H1 (cell line): ENCODE data around the gene PLD5. TPM values are rescaled to one million over a fixed set of nuclear protein-coding genes. Genes with fewer than 3 reads are reported as not detected.

Source experiments
- CTCF ChIA-PET: fragments of 300-600 bp; sonication (Branson Sonifier 250); formaldehyde crosslinking; loops from one replicate; lab custom pipeline; 2021; ENCODE audit not compliant: partially characterized antibody; lab: Charles Lee
- POLR2A ChIA-PET: fragments of 300-600 bp; sonication (Branson Sonifier 250); formaldehyde crosslinking; loops from one replicate; lab custom pipeline; 2021; ENCODE audit warnings: inconsistent platforms; ENCODE audit not compliant: partially characterized antibody; lab: Charles Lee
- DNase-seq, 2 experiments: peaks; one replicate each; pipeline versions ENCODE4 v3.0.0 to v3.0.0-alpha.2; 2010 to 2022; ENCODE audit warnings: low spot score in 2 of 2, low read depth in 1 of 2, mixed read lengths in 1 of 2
- FAIRE-seq: peaks from 2 replicates; lab custom pipeline; 2011; peaks lifted over from hg19 to GRCh38; lab: Jason Lieb, UNC
- H2AFZ ChIP-seq: 2 replicates; pipeline ENCODE4 v1.8.1; 2012; ENCODE audit warnings: low read length, inconsistent platforms
- H2AK5ac ChIP-seq: 2 replicates; pipeline ENCODE4 v1.6.1; 2013; ENCODE audit warnings: low read depth, low read length
- H2BK120ac ChIP-seq: replicated peaks from 2 replicates; pipeline ENCODE3; 2013; ENCODE audit warnings: low read depth, low read length, inconsistent platforms
- H2BK12ac ChIP-seq: 2 replicates; pipeline ENCODE4 v1.6.1; 2013; ENCODE audit warnings: low read depth, low read length
- H2BK15ac ChIP-seq: 2 replicates; pipeline ENCODE4 v1.6.1; 2013; ENCODE audit warnings: low read length
- H2BK20ac ChIP-seq: 2 replicates; pipeline ENCODE4 v1.6.1; 2013; ENCODE audit warnings: low read length
- H2BK5ac ChIP-seq: 2 replicates; pipeline ENCODE4 v1.6.1; 2013; ENCODE audit warnings: low read depth, low read length
- H3K14ac ChIP-seq: 2 replicates; pipeline ENCODE4 v1.6.1; 2013; ENCODE audit warnings: inconsistent platforms; ENCODE audit not compliant: insufficient read length
- H3K18ac ChIP-seq: 2 replicates; pipeline ENCODE4 v1.6.1; 2013; ENCODE audit warnings: low read length; ENCODE audit errors: extremely low read depth
- H3K23ac ChIP-seq: 2 replicates; pipeline ENCODE4 v1.6.1; 2013; ENCODE audit warnings: inconsistent platforms; ENCODE audit not compliant: insufficient read length
- H3K23me2 ChIP-seq: 2 replicates; pipeline ENCODE4 v1.6.1; 2013; ENCODE audit warnings: low read depth, low read length
- H3K27ac ChIP-seq: 2 replicates; pipeline ENCODE4 v1.6.1; 2011; ENCODE audit warnings: low read depth, low read length, inconsistent platforms
- H3K27me3 ChIP-seq, 4 experiments: replicated peaks in 1 of 4; 1 replicate in 1 of 4; 2 replicates in 3 of 4; pipeline versions ENCODE4 v1.6.1 to v1.8.1; 2011 to 2013; ENCODE audit warnings: low read length in 3 of 4, mild to moderate bottlenecking in 3 of 4, inconsistent platforms in 2 of 4, mixed read lengths in 2 of 4, moderate library complexity in 1 of 4; ENCODE audit not compliant: control insufficient read depth in 3 of 4, insufficient read depth in 3 of 4; ENCODE audit errors: extremely low read depth in 1 of 4
- H3K36me3 ChIP-seq, 4 experiments: 2 replicates each; pipeline versions ENCODE4 v1.6.1 to v1.8.1; 2011 to 2013; ENCODE audit warnings: mild to moderate bottlenecking in 4 of 4, low read length in 3 of 4, moderate library complexity in 2 of 4, control low read depth in 1 of 4, inconsistent platforms in 1 of 4; ENCODE audit not compliant: insufficient read depth in 4 of 4, control insufficient read depth in 2 of 4
- H3K4ac ChIP-seq: replicated peaks from 2 replicates; pipeline ENCODE3; 2013; ENCODE audit warnings: low read length, low read depth, mixed read lengths, inconsistent platforms; ENCODE audit not compliant: insufficient read length
- H3K4me1 ChIP-seq, 4 experiments: replicated peaks in 1 of 4; 1 replicate in 1 of 4; 2 replicates in 3 of 4; pipeline versions ENCODE4 v1.6.1 to v1.8.1; 2011 to 2013; ENCODE audit warnings: low read length in 3 of 4, inconsistent platforms in 2 of 4, mixed read lengths in 1 of 4; ENCODE audit not compliant: insufficient read depth in 4 of 4, control insufficient read depth in 3 of 4
- H3K4me2 ChIP-seq, 2 experiments: 2 replicates each; pipeline versions ENCODE4 v1.6.1 to v1.8.1; 2011 to 2013; ENCODE audit warnings: low read depth in 2 of 2, low read length in 2 of 2, control low read depth in 1 of 2, inconsistent platforms in 1 of 2, mild to moderate bottlenecking in 1 of 2; ENCODE audit not compliant: insufficient read depth in 1 of 2
- H3K4me3 ChIP-seq, 4 experiments: fragments of 200-600, 300-600 bp in 1 of 4; sonication (generic), shearing (Covaris generic), sonication (Bioruptor Twin) in 1 of 4; 2 replicates each; pipeline versions ENCODE4 v1.5.1 to v1.8.1; 2011 to 2016; ENCODE audit warnings: low read length in 4 of 4, low read depth in 3 of 4, control low read depth in 2 of 4, inconsistent platforms in 2 of 4, mild to moderate bottlenecking in 2 of 4, mixed read lengths in 1 of 4, moderate library complexity in 1 of 4; ENCODE audit not compliant: insufficient read depth in 2 of 4; ENCODE audit errors: extremely low read depth in 1 of 4
- H3K56ac ChIP-seq: replicated peaks from 2 replicates; pipeline ENCODE3; 2013; ENCODE audit warnings: low read depth, mild to moderate bottlenecking, mixed read lengths, low read length, inconsistent platforms; ENCODE audit not compliant: insufficient read length
- H3K79me1 ChIP-seq: 2 replicates; pipeline ENCODE4 v1.6.1; 2013; ENCODE audit warnings: low read depth, low read length, control low read depth
- H3K79me2 ChIP-seq, 2 experiments: 2 replicates each; pipeline versions ENCODE4 v1.6.1 to v1.8.1; 2012 to 2013; ENCODE audit warnings: low read length in 2 of 2, mild to moderate bottlenecking in 2 of 2, inconsistent platforms in 1 of 2; ENCODE audit not compliant: insufficient read depth in 2 of 2, control insufficient read depth in 1 of 2
- H3K9ac ChIP-seq, 4 experiments: replicated peaks in 1 of 4; 1 replicate in 1 of 4; 2 replicates in 3 of 4; pipeline versions ENCODE4 v1.6.1 to v1.8.1; 2011 to 2013; ENCODE audit warnings: low read depth in 3 of 4, low read length in 3 of 4, control low read depth in 2 of 4, mild to moderate bottlenecking in 2 of 4, moderate library complexity in 2 of 4, inconsistent platforms in 1 of 4; ENCODE audit errors: extremely low read depth in 1 of 4
- H3K9me3 ChIP-seq, 2 experiments: 2 replicates each; pipeline versions ENCODE4 v1.6.1 to v1.8.1; 2012 to 2013; ENCODE audit warnings: mild to moderate bottlenecking in 2 of 2, moderate library complexity in 2 of 2, control low read depth in 1 of 2, inconsistent platforms in 1 of 2, low read depth in 1 of 2, low read length in 1 of 2, mixed read lengths in 1 of 2; ENCODE audit not compliant: insufficient read depth in 2 of 2
- H4K20me1 ChIP-seq, 2 experiments: replicated peaks in 1 of 2; 2 replicates each; pipeline versions ENCODE3 to v1.8.1; 2011 to 2013; ENCODE audit warnings: inconsistent platforms in 2 of 2, low read length in 2 of 2, mild to moderate bottlenecking in 1 of 2; ENCODE audit not compliant: insufficient read depth in 2 of 2, control insufficient read depth in 1 of 2
- H4K5ac ChIP-seq: 2 replicates; pipeline ENCODE4 v1.6.1; 2013; ENCODE audit warnings: low read length, low read depth, mixed read lengths, inconsistent platforms; ENCODE audit not compliant: insufficient read length
- H4K8ac ChIP-seq: 2 replicates; pipeline ENCODE4 v1.8.0; 2013; ENCODE audit warnings: mild to moderate bottlenecking, moderate library complexity, low read length, inconsistent platforms; ENCODE audit not compliant: insufficient read depth; ENCODE audit errors: extremely low read depth
- H4K91ac ChIP-seq: replicated peaks from 2 replicates; pipeline ENCODE3; 2013; ENCODE audit warnings: low read length, mixed read lengths, inconsistent platforms; ENCODE audit not compliant: insufficient read length
- BACH1 ChIP-seq: IDR thresholded peaks from 2 replicates; pipeline ENCODE4 v1.6.1; 2012; ENCODE audit warnings: low read length, improper control_type of control experiment
- BRCA1 ChIP-seq: IDR thresholded peaks from 2 replicates; pipeline ENCODE4 v1.6.1; 2012; ENCODE audit warnings: low read depth, low read length, improper control_type of control experiment
- CBX5 ChIP-seq: fragments of 300-800, 300-1000 bp; sonication (generic); IDR thresholded peaks from 2 replicates; pipeline ENCODE4 v1.7.1; 2016; ENCODE audit warnings: antibody characterized with exemption, low read length, low read depth
- EP300 ChIP-seq, 2 experiments: IDR thresholded peaks; 1 replicate in 1 of 2; 2 replicates in 1 of 2; pipeline ENCODE4 v1.6.1; 2011 to 2012; ENCODE audit warnings: low read depth in 2 of 2, low read length in 2 of 2, mild to moderate bottlenecking in 2 of 2, borderline replicate concordance in 1 of 2, inconsistent platforms in 1 of 2, moderate library complexity in 1 of 2
- GTF2F1 ChIP-seq: IDR thresholded peaks from 2 replicates; pipeline ENCODE4 v1.6.1; 2012; ENCODE audit warnings: low read depth, low read length, improper control_type of control experiment, borderline replicate concordance
- POU5F1 ChIP-seq: IDR thresholded peaks from 2 replicates; pipeline ENCODE4 v1.6.1; 2011; ENCODE audit warnings: low read depth, mild to moderate bottlenecking, low read length, moderate library complexity
- RNF2 ChIP-seq: fragments of 200-900, 300-1000 bp; sonication (generic); IDR thresholded peaks from 2 replicates; pipeline ENCODE4 v1.7.1; 2016; ENCODE audit warnings: borderline replicate concordance, low read depth, mild to moderate bottlenecking, antibody characterized with exemption, low read length; ENCODE audit not compliant: poor library complexity, severe bottlenecking; ENCODE audit errors: missing control alignments
- SIRT6 ChIP-seq: IDR thresholded peaks from one replicate; pipeline ENCODE4 v1.7.1; 2012; ENCODE audit warnings: low read length, inconsistent platforms
- WGBS, 2 experiments: shearing (Covaris generic) in 1 of 2; methylation state at CpG; one replicate each; pipeline versions ENCODE4 v1.1.6 to v1.1.7; 2013 to 2015; ENCODE audit warnings: low lambda C conversion rate in 2 of 2, mixed read lengths in 2 of 2, inconsistent platforms in 1 of 2, low coverage in 1 of 2, missing lambda C conversion rate in 1 of 2; ENCODE audit not compliant: insufficient replicate concordance in 2 of 2, insufficient coverage in 1 of 2, insufficient read length in 1 of 2; ENCODE audit errors: extremely low coverage in 1 of 2, missing lambda C conversion rate in 1 of 2; 5-methylcytosine and 5-hydroxymethylcytosine counted together
- polyA plus RNA-seq, 7 experiments: library from polyadenylated mRNA; depleted of rRNA in 3 of 7; stranded (reverse) in 5 of 7; unstranded in 2 of 7; fragments of >200 nt in 5 of 7; fragments of 200-250 nt in 2 of 7; gene quantifications; 1 replicate in 5 of 7; 2 replicates in 1 of 7; 4 replicates in 1 of 7; pipeline versions ENCODE4 v1.2.1 to v1.2.3, GENCODE V29; 2011 to 2013; ENCODE audit warnings: missing spikeins in 2 of 7, mixed read lengths in 2 of 7
- total RNA-seq: library from RNA; stranded (reverse); fragmentation: NEBNext Ultra II Directional; extraction: Animal tissue kit (Norgen Biotek cat#: 25700); gene quantifications from 2 replicates; pipeline ENCODE4 v1.2.1, GENCODE V29; 2021
- TF ChIP-seq, protein P1 (sequence below), 3 experiments: IDR thresholded peaks; 1 replicate in 2 of 3; 2 replicates in 1 of 3; pipeline versions ENCODE4 v1.5.1 to v1.6.1; 2011; ENCODE audit warnings: low read length in 3 of 3, mild to moderate bottlenecking in 3 of 3, inconsistent platforms in 2 of 3, low read depth in 1 of 3, moderate library complexity in 1 of 3; ENCODE audit not compliant: insufficient read depth in 1 of 3; ENCODE audit errors: control extremely low read depth in 1 of 3
- TF ChIP-seq, protein P2 (sequence below): IDR thresholded peaks from 2 replicates; pipeline ENCODE4 v1.6.1; 2012; ENCODE audit warnings: inconsistent platforms

The PLD5 gene
- total and polyA plus RNA-seq, 2 of the 8 experiments (the other 6 are each of a cell fraction or from before 2014, with no cell fraction given) = 0.86 to 8.5 TPM

DNA sequence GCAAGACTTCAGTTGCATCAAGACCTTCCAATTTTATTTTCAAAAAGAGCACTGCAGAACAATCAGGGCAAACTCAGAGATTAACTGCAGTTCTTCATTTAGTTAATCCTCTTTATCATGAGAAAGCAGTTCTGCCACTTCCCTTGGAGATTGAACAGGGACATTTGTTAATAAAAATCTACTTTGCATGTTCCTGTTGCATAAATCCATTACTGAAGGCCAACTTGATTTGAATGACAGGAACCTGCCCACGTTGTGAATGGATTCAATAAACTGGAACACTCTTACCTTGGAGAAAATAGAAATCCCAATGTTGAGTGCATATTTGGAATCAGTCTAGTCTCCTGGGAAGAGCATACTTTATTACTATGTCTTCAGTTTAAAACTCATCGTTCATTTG lies 19.6 kb upstream of the PLD5 start:
- TF ChIP-seq RNF2 = no peak
- TF ChIP-seq, protein P1, sequence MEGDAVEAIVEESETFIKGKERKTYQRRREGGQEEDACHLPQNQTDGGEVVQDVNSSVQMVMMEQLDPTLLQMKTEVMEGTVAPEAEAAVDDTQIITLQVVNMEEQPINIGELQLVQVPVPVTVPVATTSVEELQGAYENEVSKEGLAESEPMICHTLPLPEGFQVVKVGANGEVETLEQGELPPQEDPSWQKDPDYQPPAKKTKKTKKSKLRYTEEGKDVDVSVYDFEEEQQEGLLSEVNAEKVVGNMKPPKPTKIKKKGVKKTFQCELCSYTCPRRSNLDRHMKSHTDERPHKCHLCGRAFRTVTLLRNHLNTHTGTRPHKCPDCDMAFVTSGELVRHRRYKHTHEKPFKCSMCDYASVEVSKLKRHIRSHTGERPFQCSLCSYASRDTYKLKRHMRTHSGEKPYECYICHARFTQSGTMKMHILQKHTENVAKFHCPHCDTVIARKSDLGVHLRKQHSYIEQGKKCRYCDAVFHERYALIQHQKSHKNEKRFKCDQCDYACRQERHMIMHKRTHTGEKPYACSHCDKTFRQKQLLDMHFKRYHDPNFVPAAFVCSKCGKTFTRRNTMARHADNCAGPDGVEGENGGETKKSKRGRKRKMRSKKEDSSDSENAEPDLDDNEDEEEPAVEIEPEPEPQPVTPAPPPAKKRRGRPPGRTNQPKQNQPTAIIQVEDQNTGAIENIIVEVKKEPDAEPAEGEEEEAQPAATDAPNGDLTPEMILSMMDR (IDR thresholded peaks at IDR 0.05; ENCODE audit: control extremely low read depth in 1 of 3, insufficient read depth in 1 of 3, low read depth in 1 of 3, low read length in 3 of 3) = no peak
- no peak for TF ChIP-seq BACH1
- TF ChIP-seq, protein P2, sequence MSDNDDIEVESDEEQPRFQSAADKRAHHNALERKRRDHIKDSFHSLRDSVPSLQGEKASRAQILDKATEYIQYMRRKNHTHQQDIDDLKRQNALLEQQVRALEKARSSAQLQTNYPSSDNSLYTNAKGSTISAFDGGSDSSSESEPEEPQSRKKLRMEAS = no peak
- TF ChIP-seq GTF2F1 = no peak
- TF ChIP-seq BRCA1 = no peak
- no peak for TF ChIP-seq EP300 (IDR thresholded peaks at IDR 0.05; ENCODE audit: borderline replicate concordance in 1 of 2, low read depth in 2 of 2, low read length in 2 of 2)
- no peak for TF ChIP-seq SIRT6
- no peak for TF ChIP-seq POU5F1
- TF ChIP-seq CBX5 = no peak
- no peak for FAIRE-seq
- 76% methylated on average over 2 of the region's 2 CpGs; no CpG with 5 or more reads in 1 of the 2 experiments for WGBS, 2 experiments

More for the DNA sequence above, 19.6 kb upstream of the PLD5 start:
- no peak overlapping the region for H3K9ac ChIP-seq
- no peaks in the 10 kb centered on the region for H3K23me2 ChIP-seq
- H3K79me2 ChIP-seq = no peaks in the 10 kb centered on the region
- no peaks in the 10 kb centered on the region for H3K36me3 ChIP-seq
- H3K79me1 ChIP-seq = no peaks in the 10 kb centered on the region
- POLR2A ChIA-PET = no interaction called here
- H3K23ac ChIP-seq = no peak overlapping the region
- no peak overlapping the region for H4K8ac ChIP-seq
- no peak overlapping the region for H2BK20ac ChIP-seq
- H3K4me1 ChIP-seq = no peaks in the 10 kb centered on the region
- no peaks in the 10 kb centered on the region for H4K20me1 ChIP-seq
- H3K27me3 ChIP-seq = no peaks in the 10 kb centered on the region
- H2AFZ ChIP-seq = no peak overlapping the region
- no peak overlapping the region for H3K4me2 ChIP-seq
- no peak overlapping the region for H2AK5ac ChIP-seq
- H3K9me3 ChIP-seq = no peaks in the 10 kb centered on the region
- no peak overlapping the region for H4K91ac ChIP-seq
- H3K56ac ChIP-seq = no peak overlapping the region
- no peak overlapping the region for H2BK5ac ChIP-seq
- H3K14ac ChIP-seq = no peak overlapping the region
- no peak overlapping the region for H2BK15ac ChIP-seq
- no peak overlapping the region for H2BK120ac ChIP-seq
- H3K18ac ChIP-seq = no peak overlapping the region
- CTCF ChIA-PET = no interaction called here
- no peak overlapping the region for H4K5ac ChIP-seq
- H3K27ac ChIP-seq = no peak overlapping the region
- no peak overlapping the region for H2BK12ac ChIP-seq
- no peak overlapping the region for H3K4ac ChIP-seq
- H3K4me3 ChIP-seq = no peak overlapping the region
- no peak for DNase-seq
